Thyroid gland (tissue), 4 donors: ENCODE data around the gene SCMH1. TPM values are rescaled to one million over a fixed set of nuclear protein-coding genes. Genes with fewer than 3 reads are reported as not detected.

Experiments
- DNase-seq, 2 donors: peaks; one replicate each; pipeline ENCODE4 v3.0.0-alpha.2; 2019
- H3K27ac ChIP-seq, 3 donors: fragments of 200-600 bp; sonication (generic); 1 replicate in 2 of 3; 2 replicates in 1 of 3; pipeline ENCODE4 v1.5.1; 2016 to 2019; ENCODE audit warnings: mild to moderate bottlenecking in 1 of 3, moderate library complexity in 1 of 3
- H3K27me3 ChIP-seq: fragments of 200-600 bp; sonication (generic); one replicate; pipeline ENCODE4 v1.5.1; 2019
- H3K36me3 ChIP-seq, 2 donors: fragments of 200-600 bp; sonication (generic); one replicate each; pipeline ENCODE4 v1.5.1; 2016 to 2019
- H3K4me1 ChIP-seq, 2 donors: fragments of 200-600 bp; sonication (generic); one replicate each; pipeline ENCODE4 v1.5.1; 2017 to 2019
- H3K4me3 ChIP-seq, 3 donors: fragments of 200-600 bp; sonication (generic); replicated peaks in 1 of 3; 1 replicate in 2 of 3; 2 replicates in 1 of 3; pipeline ENCODE4 v1.5.1; 2016; ENCODE audit warnings: mild to moderate bottlenecking in 1 of 3
- H3K9me3 ChIP-seq: fragments of 200-600 bp; sonication (generic); one replicate; pipeline ENCODE4 v1.5.1; 2017
- CTCF ChIP-seq, 6 experiments: fragments of 200-600 bp in 3 of 6; fragments of 450-650 bp in 3 of 6; sonication (generic) in 3 of 6; IDR thresholded peaks; one replicate each; pipeline ENCODE4 v1.5.1; 2016 to 2019; ENCODE audit warnings: antibody characterized with exemption in 6 of 6, mild to moderate bottlenecking in 2 of 6, inconsistent platforms in 1 of 6, moderate library complexity in 1 of 6
- POLR2A ChIP-seq, 2 donors: fragments of 450-650 bp; IDR thresholded peaks; one replicate each; pipeline ENCODE4 v1.6.1; 2017; ENCODE audit warnings: antibody characterized with exemption in 2 of 2, mild to moderate bottlenecking in 2 of 2, moderate library complexity in 1 of 2
- WGBS, 2 donors: methylation state at CpG; one replicate each; pipeline ENCODE4 v1.1.5; 2017; 5-methylcytosine and 5-hydroxymethylcytosine counted together
- intact Hi-C: fragments of 100-400 bp; cut with DNase I; formaldehyde crosslinking; loops from one replicate; pipeline ENCODE4 v1.15.1; 2023
- total RNA-seq, 4 donors: library from RNA; depleted of rRNA; stranded (reverse); fragments of >200 nt; gene quantifications; one replicate each; pipeline ENCODE4 v1.2.3, GENCODE V29; 2016

The SCMH1 gene
- total RNA-seq, 4 donors from 2014 or later: 30.6 to 93.0 (median 47.5) TPM

- H3K4me3 ChIP-seq: no peak overlapping the region
These were observed 259.4 kb downstream of the SCMH1 start for GRCh38 chr1:40982721-40983120.

GRCh38 chr1:40981691-40982448 lies 260.2 kb downstream of the SCMH1 start:
- Histone ChIP-seq H3K4me3 (no peak overlapping the region), H3K4me1 (peaks cover 44 to 62% of the 10 kb centered on the region in 2 donors), H3K27me3 (no peaks in the 10 kb centered on the region), H3K27ac (peak overlapping the region in 1 of 3 donors; percentile 64), H3K36me3 (no peaks in the 10 kb centered on the region), H3K9me3 (no peaks in the 10 kb centered on the region)
- TF ChIP-seq CTCF (IDR thresholded peaks at IDR 0.05): no peak
- TF ChIP-seq POLR2A (IDR thresholded peaks at IDR 0.05): no peak
- intact Hi-C loops: no loop called here
- DNase-seq: no peak
- WGBS, 2 donors: 70 to 76% methylated on average over 14 of the region's 14 CpGs

More at GRCh38 chr1:40982721-40983120, 259.4 kb downstream of the SCMH1 start:
- peak overlapping the region in 1 of 3 donors; percentile 64 for H3K27ac ChIP-seq
- no peaks in the 10 kb centered on the region for H3K9me3 ChIP-seq
- no peaks in the 10 kb centered on the region for H3K27me3 ChIP-seq
- no peaks in the 10 kb centered on the region for H3K36me3 ChIP-seq
- peaks cover 48 to 71% of the 10 kb centered on the region in 2 donors for H3K4me1 ChIP-seq
- TF ChIP-seq CTCF (IDR thresholded peaks at IDR 0.05) (no peak), POLR2A (IDR thresholded peaks at IDR 0.05) (no peak)
- DNase-seq: no peak
- 38 to 48% methylated on average over 1 of the region's 1 CpG for WGBS, 2 donors
- intact Hi-C loops: no loop called here

GRCh38 chr1:40980453-40981121 lies 261.5 kb downstream of the SCMH1 start:
- intact Hi-C loops: no loop called here
- peak overlapping the region in 2 of 3 donors; percentile 31 to 69 for H3K4me3 ChIP-seq
- peak overlapping the region in 2 of 3 donors; percentile 94 to 96 for H3K27ac ChIP-seq
- no peaks in the 10 kb centered on the region for H3K27me3 ChIP-seq
- 47 to 53% methylated on average over 25 to 27 of the region's 27 CpGs for WGBS, 2 donors
- H3K36me3 ChIP-seq: no peaks in the 10 kb centered on the region
- TF ChIP-seq CTCF (IDR thresholded peaks at IDR 0.05): no peak
- TF ChIP-seq POLR2A (IDR thresholded peaks at IDR 0.05): no peak
- H3K4me1 ChIP-seq: peaks cover 32 to 50% of the 10 kb centered on the region in 2 donors
- H3K9me3 ChIP-seq: no peaks in the 10 kb centered on the region
- no peak for DNase-seq

GRCh38 chr1:40980068-40980452 lies 262.0 kb downstream of the SCMH1 start:
- intact Hi-C loops: no loop called here
- peaks cover 26 to 44% of the 10 kb centered on the region in 2 donors for H3K4me1 ChIP-seq
- 0 to 2% methylated on average over 4 to 13 of the region's 50 CpGs for WGBS, 2 donors

More at GRCh38 chr1:40980068-40980452, 262.0 kb downstream of the SCMH1 start:
- H3K27ac ChIP-seq: peak overlapping the region in 2 of 3 donors; percentile 94 to 96
- peak overlapping the region in 2 of 3 donors; percentile 31 to 69 for H3K4me3 ChIP-seq
- H3K36me3 ChIP-seq: no peaks in the 10 kb centered on the region
- TF ChIP-seq CTCF (IDR thresholded peaks at IDR 0.05) (no peak), POLR2A (IDR thresholded peaks at IDR 0.05) (no peak)
- H3K9me3 ChIP-seq: no peaks in the 10 kb centered on the region
- no peak for DNase-seq
- H3K27me3 ChIP-seq: no peaks in the 10 kb centered on the region
